Measurements from ENCODE around the gene ITGA11.

The ITGA11 gene

GRCh38 chr15:68365140-68365745, 66.7 kb downstream of the ITGA11 start:
- no peak for FAIRE-seq
- TF ChIP-seq POLR2A (IDR thresholded peaks at IDR 0.05; ENCODE audit: low read depth, low read length) (no peak), TAF1 (IDR thresholded peaks at IDR 0.05; ENCODE audit: low read depth, low read length) (no peak), POU2F2 (IDR thresholded peaks at IDR 0.05; ENCODE audit: low read depth, low read length) (no peak), POLR2AphosphoS5 (IDR thresholded peaks at IDR 0.05; ENCODE audit: low read depth, low read length) (no peak), PAX5 (IDR thresholded peaks at IDR 0.05; ENCODE audit: insufficient read depth, low read length, severe bottlenecking) (no peak), SPI1 (IDR thresholded peaks at IDR 0.05; ENCODE audit: low read depth, low read length) (no peak)
- no peak for DNase-seq (ENCODE audit: insufficient read length, low spot score)

GRCh38 chr15:68364660-68365035, 67.3 kb downstream of the ITGA11 start:
- FAIRE-seq (no peak), DNase-seq (ENCODE audit: insufficient read length, low spot score) (no peak)
- TF ChIP-seq TAF1 (IDR thresholded peaks at IDR 0.05; ENCODE audit: low read depth, low read length) (no peak), SPI1 (IDR thresholded peaks at IDR 0.05; ENCODE audit: low read depth, low read length) (no peak), POLR2A (IDR thresholded peaks at IDR 0.05; ENCODE audit: low read depth, low read length) (no peak), PAX5 (IDR thresholded peaks at IDR 0.05; ENCODE audit: insufficient read depth, low read length, severe bottlenecking) (no peak), POLR2AphosphoS5 (IDR thresholded peaks at IDR 0.05; ENCODE audit: low read depth, low read length) (no peak), POU2F2 (IDR thresholded peaks at IDR 0.05; ENCODE audit: low read depth, low read length) (no peak)

GRCh38 chr15:68364028-68364659, 67.8 kb downstream of the ITGA11 start:
- TF ChIP-seq SPI1 (IDR thresholded peaks at IDR 0.05; ENCODE audit: low read depth, low read length) (no peak), PAX5 (IDR thresholded peaks at IDR 0.05; ENCODE audit: insufficient read depth, low read length, severe bottlenecking) (no peak), POLR2AphosphoS5 (IDR thresholded peaks at IDR 0.05; ENCODE audit: low read depth, low read length) (no peak), TAF1 (IDR thresholded peaks at IDR 0.05; ENCODE audit: low read depth, low read length) (no peak), POU2F2 (IDR thresholded peaks at IDR 0.05; ENCODE audit: low read depth, low read length) (no peak), POLR2A (IDR thresholded peaks at IDR 0.05; ENCODE audit: low read depth, low read length) (no peak)
- no peak for DNase-seq (ENCODE audit: insufficient read length, low spot score)
- FAIRE-seq = no peak

GRCh38 chr15:68363353-68363752, 68.6 kb downstream of the ITGA11 start:
- FAIRE-seq = no peak
- no peak for DNase-seq (ENCODE audit: insufficient read length, low spot score)
- no peak for TF ChIP-seq POLR2AphosphoS5 (IDR thresholded peaks at IDR 0.05; ENCODE audit: low read depth, low read length)
- no peak for TF ChIP-seq POLR2A (IDR thresholded peaks at IDR 0.05; ENCODE audit: low read depth, low read length)
- no peak for TF ChIP-seq TAF1 (IDR thresholded peaks at IDR 0.05; ENCODE audit: low read depth, low read length)
- TF ChIP-seq PAX5 (IDR thresholded peaks at IDR 0.05; ENCODE audit: insufficient read depth, low read length, severe bottlenecking) = no peak
- no peak for TF ChIP-seq SPI1 (IDR thresholded peaks at IDR 0.05; ENCODE audit: low read depth, low read length)
- no peak for TF ChIP-seq POU2F2 (IDR thresholded peaks at IDR 0.05; ENCODE audit: low read depth, low read length)

- no peak for TF ChIP-seq POLR2AphosphoS5 (IDR thresholded peaks at IDR 0.05; ENCODE audit: low read depth, low read length)
- TF ChIP-seq SPI1 (IDR thresholded peaks at IDR 0.05; ENCODE audit: low read depth, low read length) = no peak
- no peak for TF ChIP-seq POLR2A (IDR thresholded peaks at IDR 0.05; ENCODE audit: low read depth, low read length)
- no peak for TF ChIP-seq PAX5 (IDR thresholded peaks at IDR 0.05; ENCODE audit: insufficient read depth, low read length, severe bottlenecking)
- no peak for TF ChIP-seq TAF1 (IDR thresholded peaks at IDR 0.05; ENCODE audit: low read depth, low read length)
- no peak for TF ChIP-seq POU2F2 (IDR thresholded peaks at IDR 0.05; ENCODE audit: low read depth, low read length)
- FAIRE-seq = no peak
- no peak for DNase-seq (ENCODE audit: insufficient read length, low spot score)
These were observed 69.3 kb downstream of the ITGA11 start for GRCh38 chr15:68362537-68363126.

- DNase-seq (ENCODE audit: insufficient read length, low spot score) (no peak), FAIRE-seq (no peak)
- TF ChIP-seq PAX5 (IDR thresholded peaks at IDR 0.05; ENCODE audit: insufficient read depth, low read length, severe bottlenecking) = no peak
- no peak for TF ChIP-seq POLR2AphosphoS5 (IDR thresholded peaks at IDR 0.05; ENCODE audit: low read depth, low read length)
- no peak for TF ChIP-seq POU2F2 (IDR thresholded peaks at IDR 0.05; ENCODE audit: low read depth, low read length)
- no peak for TF ChIP-seq TAF1 (IDR thresholded peaks at IDR 0.05; ENCODE audit: low read depth, low read length)
- TF ChIP-seq POLR2A (IDR thresholded peaks at IDR 0.05; ENCODE audit: low read depth, low read length) = no peak
- TF ChIP-seq SPI1 (IDR thresholded peaks at IDR 0.05; ENCODE audit: low read depth, low read length) = no peak
These were observed 71.2 kb downstream of the ITGA11 start for GRCh38 chr15:68360721-68361120.

- DNase-seq (ENCODE audit: insufficient read length, low spot score) = no peak
- FAIRE-seq = no peak
- TF ChIP-seq PAX5 (IDR thresholded peaks at IDR 0.05; ENCODE audit: insufficient read depth, low read length, severe bottlenecking) (no peak), POLR2AphosphoS5 (IDR thresholded peaks at IDR 0.05; ENCODE audit: low read depth, low read length) (no peak), POU2F2 (IDR thresholded peaks at IDR 0.05; ENCODE audit: low read depth, low read length) (no peak), TAF1 (IDR thresholded peaks at IDR 0.05; ENCODE audit: low read depth, low read length) (no peak), POLR2A (IDR thresholded peaks at IDR 0.05; ENCODE audit: low read depth, low read length) (no peak), SPI1 (IDR thresholded peaks at IDR 0.05; ENCODE audit: low read depth, low read length) (no peak)
These were observed 75.2 kb downstream of the ITGA11 start for GRCh38 chr15:68356778-68357177.

GRCh38 chr15:68354923-68355322, 77.0 kb downstream of the ITGA11 start:
- DNase-seq (ENCODE audit: insufficient read length, low spot score) (no peak), FAIRE-seq (no peak)
- no peak for TF ChIP-seq POLR2AphosphoS5 (IDR thresholded peaks at IDR 0.05; ENCODE audit: low read depth, low read length)
- TF ChIP-seq PAX5 (IDR thresholded peaks at IDR 0.05; ENCODE audit: insufficient read depth, low read length, severe bottlenecking) = no peak
- TF ChIP-seq SPI1 (IDR thresholded peaks at IDR 0.05; ENCODE audit: low read depth, low read length) = no peak
- no peak for TF ChIP-seq TAF1 (IDR thresholded peaks at IDR 0.05; ENCODE audit: low read depth, low read length)
- TF ChIP-seq POLR2A (IDR thresholded peaks at IDR 0.05; ENCODE audit: low read depth, low read length) = no peak
- TF ChIP-seq POU2F2 (IDR thresholded peaks at IDR 0.05; ENCODE audit: low read depth, low read length) = no peak

- FAIRE-seq (no peak), DNase-seq (ENCODE audit: insufficient read length, low spot score) (no peak)
- no peak for TF ChIP-seq TAF1 (IDR thresholded peaks at IDR 0.05; ENCODE audit: low read depth, low read length)
- TF ChIP-seq POU2F2 (IDR thresholded peaks at IDR 0.05; ENCODE audit: low read depth, low read length) = no peak
These were observed 77.7 kb downstream of the ITGA11 start for GRCh38 chr15:68354268-68354667.

Data from GM12891 (cell line).